ENCODE measurements around the gene CCR6. TPM values are rescaled to one million over a fixed set of nuclear protein-coding genes. Genes with fewer than 3 reads are reported as not detected.

The CCR6 gene
- total RNA-seq, 1 donor from 2014 or later: not detected

- H3K27me3 Mint-ChIP-seq: peaks cover 11% of the 10 kb centered on the region
- DNase-seq (ENCODE audit: low spot score, unreplicated experiment): no peak
- no peak overlapping the region for H3K4me3 Mint-ChIP-seq (ENCODE audit: low read depth)
- no peak for TF ChIP-seq CTCF (IDR thresholded peaks at IDR 0.05; ENCODE audit: unreplicated experiment)
- no peak overlapping the region for H3K27ac Mint-ChIP-seq
- peaks cover 8% of the 10 kb centered on the region for H3K9me3 Mint-ChIP-seq (ENCODE audit: low read depth)
- peaks cover 7% of the 10 kb centered on the region for H3K4me1 Mint-ChIP-seq (ENCODE audit: low read depth)
- H3K36me3 Mint-ChIP-seq (ENCODE audit: insufficient read depth): peaks cover 8% of the 10 kb centered on the region
Measured at GRCh38 chr6:167091805-167092107, 31.1 kb upstream of the CCR6 start.

- TF ChIP-seq CTCF (IDR thresholded peaks at IDR 0.05; ENCODE audit: unreplicated experiment): no peak
- Mint-ChIP-seq H3K27me3 (peaks cover 11% of the 10 kb centered on the region), H3K4me3 (ENCODE audit: low read depth) (no peak overlapping the region), H3K4me1 (ENCODE audit: low read depth) (peaks cover 7% of the 10 kb centered on the region), H3K36me3 (ENCODE audit: insufficient read depth) (peaks cover 4% of the 10 kb centered on the region), H3K27ac (no peak overlapping the region), H3K9me3 (ENCODE audit: low read depth) (peaks cover 4% of the 10 kb centered on the region)
- DNase-seq (ENCODE audit: low spot score, unreplicated experiment): no peak
Measured at GRCh38 chr6:167092672-167093339, 30.1 kb upstream of the CCR6 start.

GRCh38 chr6:167093406-167093921 is 29.4 kb upstream of the CCR6 start:
- Mint-ChIP-seq H3K4me1 (ENCODE audit: low read depth) (peaks cover 7% of the 10 kb centered on the region), H3K27ac (no peak overlapping the region)

GRCh38 chr6:167093922-167094432 is 28.9 kb upstream of the CCR6 start:
- no peak for DNase-seq (ENCODE audit: low spot score, unreplicated experiment)
- peaks cover 3% of the 10 kb centered on the region for H3K36me3 Mint-ChIP-seq (ENCODE audit: insufficient read depth)
- no peak overlapping the region for H3K4me3 Mint-ChIP-seq (ENCODE audit: low read depth)
- H3K27ac Mint-ChIP-seq: peak overlapping the region; percentile 53
- H3K27me3 Mint-ChIP-seq: peaks cover 11% of the 10 kb centered on the region
- no peak for TF ChIP-seq CTCF (IDR thresholded peaks at IDR 0.05; ENCODE audit: unreplicated experiment)
- H3K4me1 Mint-ChIP-seq (ENCODE audit: low read depth): peaks cover 9% of the 10 kb centered on the region
- H3K9me3 Mint-ChIP-seq (ENCODE audit: low read depth): peaks cover 4% of the 10 kb centered on the region

More at GRCh38 chr6:167093406-167093921, 29.4 kb upstream of the CCR6 start:
- peaks cover 11% of the 10 kb centered on the region for H3K27me3 Mint-ChIP-seq
- no peak for TF ChIP-seq CTCF (IDR thresholded peaks at IDR 0.05; ENCODE audit: unreplicated experiment)
- no peak for DNase-seq (ENCODE audit: low spot score, unreplicated experiment)
- H3K4me3 Mint-ChIP-seq (ENCODE audit: low read depth): no peak overlapping the region
- H3K9me3 Mint-ChIP-seq (ENCODE audit: low read depth): peaks cover 4% of the 10 kb centered on the region
- H3K36me3 Mint-ChIP-seq (ENCODE audit: insufficient read depth): peaks cover 3% of the 10 kb centered on the region

- TF ChIP-seq CTCF (IDR thresholded peaks at IDR 0.05; ENCODE audit: unreplicated experiment): no peak
- peak overlapping the region; percentile 53 for H3K27ac Mint-ChIP-seq
- peaks cover 4% of the 10 kb centered on the region for H3K9me3 Mint-ChIP-seq (ENCODE audit: low read depth)
- peaks cover 3% of the 10 kb centered on the region for H3K36me3 Mint-ChIP-seq (ENCODE audit: insufficient read depth)
- no peak for DNase-seq (ENCODE audit: low spot score, unreplicated experiment)
- H3K4me3 Mint-ChIP-seq (ENCODE audit: low read depth): no peak overlapping the region
- peaks cover 11% of the 10 kb centered on the region for H3K27me3 Mint-ChIP-seq
- H3K4me1 Mint-ChIP-seq (ENCODE audit: low read depth): peaks cover 10% of the 10 kb centered on the region
Measured at GRCh38 chr6:167094436-167094819, 28.5 kb upstream of the CCR6 start.

Data from progenitor cell of endocrine pancreas (in vitro differentiated cells).